ENCODE results near the gene PRDM15. TPM values are rescaled to one million over a fixed set of nuclear protein-coding genes. Genes with fewer than 3 reads are reported as not detected.

The PRDM15 gene
- total RNA-seq, 4 donors from 2014 or later = 5.3 to 20.8 (median 13.6) TPM

DNA sequence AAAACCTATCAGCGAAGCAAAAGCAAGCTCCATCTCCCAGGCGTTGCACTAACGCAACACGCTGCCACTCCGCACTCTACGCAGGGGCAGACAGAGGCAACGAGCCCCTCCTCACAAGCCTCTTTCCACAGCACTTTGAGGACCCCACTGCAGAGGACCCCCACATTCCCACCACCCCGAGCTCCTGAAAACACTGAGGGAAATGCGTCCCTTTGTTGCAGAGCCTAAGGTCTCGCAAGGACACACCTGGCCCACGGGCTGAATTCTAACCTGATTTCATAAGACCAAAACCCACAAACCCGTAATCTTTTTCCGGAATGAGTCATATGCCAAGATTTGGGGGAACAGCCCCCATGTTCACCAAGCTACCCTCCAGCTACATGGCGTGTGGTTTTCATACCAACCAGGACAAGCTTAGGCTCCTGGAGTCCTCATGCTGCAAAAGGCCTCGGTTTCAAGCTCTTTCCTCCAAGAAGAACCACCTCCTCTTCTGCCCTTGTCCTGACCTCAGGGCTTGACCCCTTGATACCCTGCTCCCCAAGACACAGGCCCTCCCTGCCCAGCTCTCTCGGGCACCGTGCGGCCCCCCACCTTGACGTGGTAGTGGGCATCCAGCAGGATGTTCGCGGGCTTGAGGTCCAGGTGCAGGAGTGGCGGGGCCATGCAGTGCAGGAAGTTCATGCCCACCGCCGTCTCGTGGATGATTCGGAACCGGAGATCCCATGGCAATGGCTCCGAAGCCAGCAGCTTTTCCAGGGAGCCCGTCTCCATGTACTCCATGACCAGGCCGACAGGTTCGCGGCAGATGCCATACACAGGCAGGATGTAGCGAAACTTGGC is 123.0 kb downstream of the PRDM15 start:
- TF ChIP-seq, protein P1, sequence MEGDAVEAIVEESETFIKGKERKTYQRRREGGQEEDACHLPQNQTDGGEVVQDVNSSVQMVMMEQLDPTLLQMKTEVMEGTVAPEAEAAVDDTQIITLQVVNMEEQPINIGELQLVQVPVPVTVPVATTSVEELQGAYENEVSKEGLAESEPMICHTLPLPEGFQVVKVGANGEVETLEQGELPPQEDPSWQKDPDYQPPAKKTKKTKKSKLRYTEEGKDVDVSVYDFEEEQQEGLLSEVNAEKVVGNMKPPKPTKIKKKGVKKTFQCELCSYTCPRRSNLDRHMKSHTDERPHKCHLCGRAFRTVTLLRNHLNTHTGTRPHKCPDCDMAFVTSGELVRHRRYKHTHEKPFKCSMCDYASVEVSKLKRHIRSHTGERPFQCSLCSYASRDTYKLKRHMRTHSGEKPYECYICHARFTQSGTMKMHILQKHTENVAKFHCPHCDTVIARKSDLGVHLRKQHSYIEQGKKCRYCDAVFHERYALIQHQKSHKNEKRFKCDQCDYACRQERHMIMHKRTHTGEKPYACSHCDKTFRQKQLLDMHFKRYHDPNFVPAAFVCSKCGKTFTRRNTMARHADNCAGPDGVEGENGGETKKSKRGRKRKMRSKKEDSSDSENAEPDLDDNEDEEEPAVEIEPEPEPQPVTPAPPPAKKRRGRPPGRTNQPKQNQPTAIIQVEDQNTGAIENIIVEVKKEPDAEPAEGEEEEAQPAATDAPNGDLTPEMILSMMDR (IDR thresholded peaks at IDR 0.05) = no peak
- ATAC-seq (ENCODE audit: low FRiP score) = no peak
- no peak for DNase-seq (ENCODE audit: low spot score)

DNA sequence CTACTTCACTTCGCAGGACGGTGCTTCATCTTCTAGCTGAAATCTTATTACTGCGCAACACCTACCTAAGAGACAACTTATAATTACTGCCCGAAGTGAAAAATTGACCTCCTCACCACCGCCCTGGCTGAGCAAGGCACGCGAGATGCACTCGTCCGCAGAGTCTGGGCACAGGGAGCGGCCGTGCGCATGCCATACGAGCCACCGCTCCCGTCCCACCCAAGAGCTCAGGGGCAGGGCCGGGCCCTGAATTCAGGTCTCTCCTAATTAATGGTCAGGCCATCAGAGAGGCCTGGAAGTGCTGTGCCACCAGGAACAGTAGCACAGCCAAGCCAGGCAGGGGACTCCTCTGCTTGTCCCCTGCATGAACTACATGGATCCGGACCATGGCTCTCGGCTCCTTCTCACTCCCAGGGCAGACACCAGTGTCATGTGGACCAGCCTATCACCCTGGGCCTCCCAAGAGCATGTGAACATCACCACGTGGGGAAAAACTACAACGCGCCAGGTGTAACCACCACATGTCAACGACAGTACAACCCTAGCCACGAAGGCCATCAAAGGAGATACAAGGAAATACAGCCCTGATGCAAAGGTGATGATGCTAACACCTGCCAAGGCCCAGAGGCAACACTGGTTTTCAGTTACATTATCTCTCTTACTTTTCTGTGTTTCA is 123.7 kb downstream of the PRDM15 start:
- no peak for DNase-seq (ENCODE audit: low spot score)
- ATAC-seq (ENCODE audit: low FRiP score) = no peak
- TF ChIP-seq, protein P1 (IDR thresholded peaks at IDR 0.05) = no peak

DNA sequence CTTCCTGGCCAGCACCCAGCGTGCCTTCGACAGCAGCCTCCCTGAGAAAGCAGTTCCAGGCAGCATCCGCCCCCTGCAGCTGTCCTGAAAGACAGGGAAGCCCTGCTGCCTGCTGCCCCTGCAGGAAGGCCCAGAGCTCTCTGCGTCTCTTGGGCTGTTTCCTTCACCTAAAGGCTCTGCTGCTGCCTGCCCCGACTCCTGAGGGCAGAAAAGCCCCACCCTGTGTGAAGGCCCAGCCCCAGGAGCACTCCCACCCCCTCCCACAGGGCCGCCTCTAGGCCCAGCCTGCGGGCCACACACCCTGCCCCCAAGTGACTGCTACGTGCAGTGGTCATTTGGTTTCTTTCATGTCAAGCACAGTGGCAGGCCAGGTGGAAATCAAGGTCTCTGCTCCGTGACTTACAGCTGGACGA is 124.7 kb downstream of the PRDM15 start:
- DNase-seq (ENCODE audit: low spot score) (no peak), ATAC-seq (ENCODE audit: low FRiP score) (no peak)
- TF ChIP-seq, protein P1 (IDR thresholded peaks at IDR 0.05) = no peak

DNA sequence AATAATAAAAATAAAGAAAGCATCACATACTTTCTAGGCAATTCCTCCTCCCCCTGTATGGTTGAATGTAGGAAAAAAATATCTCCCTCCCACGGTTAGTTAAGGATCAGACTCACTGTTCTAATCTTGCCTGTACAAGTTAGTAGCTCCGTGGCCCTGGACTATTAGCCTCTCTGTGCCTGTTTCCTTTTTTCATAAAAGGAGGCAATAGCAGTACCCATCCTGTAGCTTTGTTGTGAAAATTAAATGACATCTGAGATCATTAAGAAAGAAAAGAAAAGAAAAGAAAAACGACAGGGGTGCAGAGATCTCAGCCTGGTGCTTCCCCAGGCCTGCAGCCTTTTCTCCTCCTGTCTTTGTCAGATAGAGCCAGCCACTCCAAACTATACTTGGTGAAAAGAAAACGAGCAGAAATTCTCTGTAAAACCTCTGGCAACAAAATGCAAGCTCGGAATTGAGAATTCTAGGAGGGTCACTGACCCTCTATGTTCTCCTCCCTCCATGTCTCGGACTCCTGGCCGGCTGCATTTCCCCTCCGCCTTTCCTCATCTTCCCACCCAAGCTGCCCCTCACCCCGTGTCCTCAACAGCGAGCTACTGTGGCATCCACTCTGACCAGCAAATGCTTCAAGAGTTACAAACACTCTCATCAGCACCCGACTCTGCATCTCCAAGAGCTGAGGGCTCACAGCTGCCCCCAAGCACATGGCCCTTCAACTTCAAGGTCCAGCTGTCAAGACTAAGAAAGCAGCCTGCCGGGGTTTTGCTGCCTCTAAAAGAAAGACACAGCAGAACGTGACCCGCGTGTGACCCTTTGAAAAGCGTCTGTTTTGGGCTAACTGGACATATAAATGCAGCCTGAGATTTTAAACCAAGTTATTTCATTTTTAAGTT is 125.9 kb downstream of the PRDM15 start:
- DNase-seq (ENCODE audit: low spot score) = no peak
- TF ChIP-seq, protein P1 (IDR thresholded peaks at IDR 0.05) = no peak
- ATAC-seq (ENCODE audit: low FRiP score) = no peak

DNA sequence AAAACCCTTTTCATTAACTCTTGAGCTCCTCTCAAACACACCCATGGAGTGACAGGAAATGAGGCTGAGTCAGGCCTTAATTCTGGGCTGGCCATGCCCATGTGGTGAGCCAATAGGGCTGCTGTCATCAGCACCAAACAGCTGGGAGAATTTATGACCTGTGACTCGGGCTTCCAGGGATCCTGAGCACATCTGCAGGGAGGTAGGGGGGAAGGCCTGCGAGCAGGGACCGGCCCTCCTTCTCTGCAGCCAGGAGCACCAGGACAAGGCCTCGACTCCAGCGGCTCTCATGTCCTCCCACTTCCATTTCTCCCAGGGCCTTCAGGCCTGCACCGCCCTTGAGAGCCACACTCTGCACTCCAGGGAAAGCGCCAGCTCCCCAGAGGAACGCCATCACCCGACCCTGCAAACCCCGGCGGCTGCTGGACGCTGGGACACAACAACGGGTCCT is 126.9 kb downstream of the PRDM15 start:
- ATAC-seq (ENCODE audit: low FRiP score) = no peak
- TF ChIP-seq, protein P1 (IDR thresholded peaks at IDR 0.05) = no peak
- no peak for DNase-seq (ENCODE audit: low spot score)

DNA sequence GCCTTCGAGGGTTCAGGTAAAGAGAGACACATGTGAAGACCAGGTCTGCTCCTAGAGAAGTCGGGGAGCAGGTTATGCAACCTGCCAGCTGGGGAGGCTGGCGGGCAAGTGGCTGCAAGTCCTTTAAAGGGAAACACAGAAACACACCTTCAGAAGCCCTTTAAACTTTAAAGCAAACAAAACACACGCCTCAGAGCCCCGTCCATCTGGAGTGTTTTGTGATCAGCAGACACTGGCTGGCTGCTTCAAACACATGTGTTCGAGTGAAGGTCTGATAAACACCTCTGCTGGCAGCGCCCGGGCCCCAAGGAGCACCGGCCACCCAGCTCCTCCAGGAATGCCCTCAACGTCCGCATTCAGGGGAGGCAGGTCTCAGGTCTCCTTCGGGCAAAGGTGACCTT is 127.5 kb downstream of the PRDM15 start:
- ATAC-seq (ENCODE audit: low FRiP score) (no peak), DNase-seq (ENCODE audit: low spot score) (no peak)
- TF ChIP-seq, protein P1 (IDR thresholded peaks at IDR 0.05) = no peak
